Measurements from ENCODE around the gene MYO1B.

The MYO1B gene

GRCh38 chr2:191320881-191321280 lies 75.7 kb downstream of the MYO1B start:
- H3K4me3 ChIP-seq (ENCODE audit: low read depth, low read length): no peak overlapping the region
- TF ChIP-seq CTCF (IDR thresholded peaks at IDR 0.05; ENCODE audit: control insufficient read depth, extremely low read depth, insufficient read depth): no peak
- no peak for DNase-seq (ENCODE audit: low read depth)

DNA sequence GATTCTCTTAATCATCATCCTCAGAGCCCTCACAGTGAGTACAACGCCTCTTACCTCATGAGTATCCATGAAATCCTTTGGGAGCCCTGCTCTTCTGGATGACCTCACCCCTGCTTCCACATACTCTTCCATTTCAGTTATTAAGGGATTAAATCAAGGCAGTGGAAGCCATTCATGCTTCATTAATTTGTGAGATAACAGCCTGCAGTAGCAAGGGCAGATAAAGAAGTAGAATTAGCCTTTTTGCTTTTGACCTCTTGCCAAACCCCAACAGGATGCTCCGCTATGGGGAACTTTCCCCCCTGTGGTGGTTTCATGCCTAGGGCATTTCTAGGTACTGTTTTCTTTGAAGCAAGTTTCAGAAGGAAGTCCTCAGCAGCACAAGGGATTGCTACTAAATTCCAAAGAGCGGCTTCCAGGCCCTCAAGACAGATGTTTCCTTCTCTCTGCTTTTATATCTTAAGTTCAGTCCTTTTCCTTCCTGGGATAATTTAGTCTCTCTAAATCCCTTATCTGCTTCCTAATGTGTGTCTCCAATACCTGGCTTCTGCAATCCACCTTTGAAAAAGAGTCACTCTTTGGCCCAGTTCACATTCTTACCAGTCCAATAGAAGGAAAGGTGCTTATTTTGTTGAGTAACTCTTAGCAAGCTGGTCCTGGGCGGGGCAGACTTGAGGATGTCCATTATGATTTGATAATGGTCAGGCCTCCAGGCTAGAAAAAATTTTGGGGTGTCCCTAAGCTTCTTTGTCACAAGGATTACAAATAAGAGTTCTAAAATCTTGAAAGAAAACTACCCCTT lies 76.9 kb downstream of the MYO1B start:
- H3K4me3 ChIP-seq (ENCODE audit: low read depth, low read length): no peak overlapping the region
- no peak for TF ChIP-seq CTCF (IDR thresholded peaks at IDR 0.05; ENCODE audit: control insufficient read depth, extremely low read depth, insufficient read depth)
- no peak for DNase-seq (ENCODE audit: low read depth)

- no peak for TF ChIP-seq CTCF (IDR thresholded peaks at IDR 0.05; ENCODE audit: control insufficient read depth, extremely low read depth, insufficient read depth)
- no peak for DNase-seq (ENCODE audit: low read depth)
- H3K4me3 ChIP-seq (ENCODE audit: low read depth, low read length): no peak overlapping the region
Observed at GRCh38 chr2:191322828-191323506, 77.8 kb downstream of the MYO1B start.

- no peak for TF ChIP-seq CTCF (IDR thresholded peaks at IDR 0.05; ENCODE audit: control insufficient read depth, extremely low read depth, insufficient read depth)
- H3K4me3 ChIP-seq (ENCODE audit: low read depth, low read length): no peak overlapping the region
- no peak for DNase-seq (ENCODE audit: low read depth)
Observed at GRCh38 chr2:191325651-191326365, 80.6 kb downstream of the MYO1B start.

DNA sequence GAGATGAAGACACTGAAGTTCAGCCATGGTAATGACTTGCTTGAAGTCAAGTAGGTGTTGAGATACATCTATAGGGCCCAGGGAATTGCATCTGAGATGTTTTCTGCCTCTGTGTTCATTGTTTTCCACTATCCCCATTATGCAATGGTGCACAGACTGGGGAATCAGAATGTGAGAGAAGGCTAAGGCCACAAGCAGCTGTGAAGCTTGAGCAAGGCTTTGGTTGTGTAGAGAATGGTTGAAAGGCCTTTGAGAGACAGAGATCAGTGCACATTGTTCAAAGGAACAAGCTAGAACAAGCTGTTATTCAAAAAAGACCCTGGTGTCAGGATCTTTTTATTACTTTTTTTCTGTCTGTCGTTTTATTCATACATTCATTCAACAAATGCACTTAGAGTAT lies 82.3 kb downstream of the MYO1B start:
- no peak for DNase-seq (ENCODE audit: low read depth)
- no peak overlapping the region for H3K4me3 ChIP-seq (ENCODE audit: low read depth, low read length)
- no peak for TF ChIP-seq CTCF (IDR thresholded peaks at IDR 0.05; ENCODE audit: control insufficient read depth, extremely low read depth, insufficient read depth)

DNA sequence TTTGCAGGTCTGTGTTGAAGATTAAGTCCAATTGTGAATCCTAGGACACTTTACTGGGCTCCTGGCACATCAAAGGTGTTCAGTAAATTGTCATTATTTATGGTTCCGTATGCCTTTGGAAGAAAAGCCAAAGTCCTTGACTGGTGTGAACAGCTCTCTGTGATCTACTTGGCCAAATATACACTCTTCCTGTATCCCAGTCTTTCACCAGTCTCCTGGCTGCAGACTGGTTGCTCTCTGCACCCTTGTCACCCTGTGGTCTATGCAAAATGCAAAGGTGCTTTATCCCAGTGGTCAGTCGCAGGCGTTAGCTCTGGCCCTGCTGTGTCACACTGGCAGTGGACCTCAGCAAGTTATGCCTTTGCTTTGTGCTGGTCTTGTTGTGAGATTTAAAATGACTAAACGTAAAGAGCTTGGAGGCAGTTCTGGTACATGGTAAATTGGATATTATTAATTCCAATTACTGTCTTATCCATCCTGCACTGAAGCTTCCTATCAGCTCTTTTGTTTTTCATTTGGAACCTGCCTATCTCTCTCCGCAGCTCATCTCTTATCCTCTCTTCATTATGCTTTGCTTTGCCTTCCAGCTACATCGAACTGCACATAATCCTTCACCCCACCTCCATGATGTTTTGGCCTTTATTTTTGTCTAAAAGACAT lies 83.1 kb downstream of the MYO1B start:
- DNase-seq (ENCODE audit: low read depth): no peak
- no peak overlapping the region for H3K4me3 ChIP-seq (ENCODE audit: low read depth, low read length)
- no peak for TF ChIP-seq CTCF (IDR thresholded peaks at IDR 0.05; ENCODE audit: control insufficient read depth, extremely low read depth, insufficient read depth)
